Neural cell (in vitro differentiated cells): ENCODE data around the gene VGF. TPM values are rescaled to one million over a fixed set of nuclear protein-coding genes. Genes with fewer than 3 reads are reported as not detected.

ENCODE experiments used
- H2AFZ ChIP-seq: fragments of 200-600, 300-800 bp; sonication (generic), shearing (Covaris generic); 2 replicates; pipeline ENCODE4 v1.6.0; 2014; ENCODE audit warnings: low read depth, mild to moderate bottlenecking, antibody characterized with exemption, low read length, moderate library complexity
- H3F3A ChIP-seq: fragments of 200-600 bp; shearing (Covaris generic); 2 replicates; pipeline ENCODE4 v1.6.1; 2016; ENCODE audit warnings: mild to moderate bottlenecking, moderate library complexity, mixed read lengths, antibody characterized with exemption, low read length; ENCODE audit not compliant: insufficient read depth, poor library complexity, severe bottlenecking
- H3K27ac ChIP-seq: fragments of 200-600, 300-800 bp; sonication (generic), shearing (Covaris generic); 2 replicates; pipeline ENCODE4 v1.5.1; 2014; ENCODE audit warnings: mild to moderate bottlenecking, low read length, moderate library complexity
- H3K27me3 ChIP-seq: fragments of 300-800, 200-600 bp; sonication (generic), shearing (Covaris generic); 2 replicates; pipeline ENCODE4 v1.6.0; 2014; ENCODE audit warnings: mild to moderate bottlenecking, low read depth, low read length, moderate library complexity; ENCODE audit not compliant: insufficient read depth
- H3K36me3 ChIP-seq: fragments of 300-800, 200-600 bp; sonication (generic), shearing (Covaris generic); 2 replicates; pipeline ENCODE4 v1.5.1; 2014; ENCODE audit warnings: mild to moderate bottlenecking, antibody characterized with exemption, low read length, moderate library complexity; ENCODE audit not compliant: insufficient read depth
- H3K4me2 ChIP-seq: fragments of 300-800, 200-600 bp; sonication (generic), shearing (Covaris generic); 2 replicates; pipeline ENCODE4 v1.6.0; 2014; ENCODE audit warnings: mild to moderate bottlenecking, low read length
- H3K4me3 ChIP-seq: fragments of 300-800, 200-600 bp; sonication (generic), shearing (Covaris generic); 2 replicates; pipeline ENCODE4 v1.5.1; 2014; ENCODE audit warnings: mild to moderate bottlenecking, low read length, moderate library complexity
- H3K79me2 ChIP-seq: fragments of 200-600 bp; shearing (Covaris generic); replicated peaks from 2 replicates; pipeline ENCODE4 v1.6.0; 2014; ENCODE audit warnings: mild to moderate bottlenecking, low read length, moderate library complexity; ENCODE audit not compliant: insufficient read depth
- H3K9ac ChIP-seq: fragments of 300-800, 200-600 bp; sonication (generic), shearing (Covaris generic); 2 replicates; pipeline ENCODE4 v1.6.1; 2016; ENCODE audit warnings: mild to moderate bottlenecking, low read length, mixed read lengths
- H3K9me2 ChIP-seq: fragments of 200-600 bp; shearing (Covaris generic); 2 replicates; pipeline ENCODE4 v1.6.1; 2016; ENCODE audit warnings: mild to moderate bottlenecking, low read length, mixed read lengths; ENCODE audit not compliant: insufficient read depth
- H3K9me3 ChIP-seq: fragments of 200-600, 300-800 bp; sonication (generic), shearing (Covaris generic); 2 replicates; pipeline ENCODE4 v1.6.1; 2016; ENCODE audit warnings: mild to moderate bottlenecking, mixed run types, low read length, moderate library complexity, mixed read lengths
- H4K20me1 ChIP-seq: fragments of 200-600 bp; shearing (Covaris generic); 2 replicates; pipeline ENCODE4 v1.6.1; 2016; ENCODE audit warnings: mild to moderate bottlenecking, mixed run types; ENCODE audit not compliant: insufficient read depth
- EP300 ChIP-seq: fragments of 450-650 bp; conservative IDR thresholded peaks from 2 replicates; pipeline ENCODE4 v1.6.1; 2014; ENCODE audit warnings: antibody characterized with exemption, mild to moderate bottlenecking, moderate library complexity; ENCODE audit not compliant: poor library complexity, severe bottlenecking
- EZH2 ChIP-seq: fragments of 200-600, 300-800 bp; shearing (Covaris generic), sonication (generic); IDR thresholded peaks from 2 replicates; pipeline ENCODE4 v1.6.1; 2014; ENCODE audit warnings: antibody characterized with exemption, low read length, borderline replicate concordance, mild to moderate bottlenecking; ENCODE audit not compliant: insufficient read depth, poor library complexity, severe bottlenecking
- MXI1 ChIP-seq: fragments of 450-650 bp; conservative IDR thresholded peaks from 2 replicates; pipeline ENCODE4 v1.6.1; 2014; ENCODE audit warnings: antibody characterized with exemption, mild to moderate bottlenecking; ENCODE audit not compliant: poor library complexity, severe bottlenecking
- POLR2AphosphoS5 ChIP-seq: IDR thresholded peaks from 2 replicates; pipeline ENCODE4 v1.6.1; 2012
- RAD21 ChIP-seq: fragments of 450-650 bp; conservative IDR thresholded peaks from 2 replicates; pipeline ENCODE4 v1.6.1; 2014; ENCODE audit warnings: antibody characterized with exemption, mild to moderate bottlenecking, moderate library complexity
- SMC3 ChIP-seq: fragments of 450-650 bp; conservative IDR thresholded peaks from 2 replicates; pipeline ENCODE4 v1.6.1; 2014; ENCODE audit warnings: antibody characterized with exemption, mild to moderate bottlenecking, moderate library complexity; ENCODE audit not compliant: poor library complexity
- TAF1 ChIP-seq: IDR thresholded peaks from 2 replicates; pipeline ENCODE4 v1.6.1; 2012; ENCODE audit warnings: low read depth
- polyA plus RNA-seq: library from polyadenylated mRNA; depleted of rRNA; stranded (reverse); fragments of >200 nt; gene quantifications from 2 replicates; pipeline ENCODE4 v1.2.3, GENCODE V29; 2014
- TF ChIP-seq, protein P1 (sequence below): fragments of 450-650 bp; IDR thresholded peaks from 2 replicates; pipeline ENCODE4 v1.5.1; 2014; ENCODE audit warnings: antibody characterized with exemption, mild to moderate bottlenecking, moderate library complexity; ENCODE audit not compliant: poor library complexity, severe bottlenecking
- TF ChIP-seq, protein P2 (sequence below): IDR thresholded peaks from 2 replicates; pipeline ENCODE4 v1.6.1; 2012; ENCODE audit warnings: borderline replicate concordance

VGF gene
- polyA plus RNA-seq, 1 donor from 2014 or later = 39.3 TPM

DNA sequence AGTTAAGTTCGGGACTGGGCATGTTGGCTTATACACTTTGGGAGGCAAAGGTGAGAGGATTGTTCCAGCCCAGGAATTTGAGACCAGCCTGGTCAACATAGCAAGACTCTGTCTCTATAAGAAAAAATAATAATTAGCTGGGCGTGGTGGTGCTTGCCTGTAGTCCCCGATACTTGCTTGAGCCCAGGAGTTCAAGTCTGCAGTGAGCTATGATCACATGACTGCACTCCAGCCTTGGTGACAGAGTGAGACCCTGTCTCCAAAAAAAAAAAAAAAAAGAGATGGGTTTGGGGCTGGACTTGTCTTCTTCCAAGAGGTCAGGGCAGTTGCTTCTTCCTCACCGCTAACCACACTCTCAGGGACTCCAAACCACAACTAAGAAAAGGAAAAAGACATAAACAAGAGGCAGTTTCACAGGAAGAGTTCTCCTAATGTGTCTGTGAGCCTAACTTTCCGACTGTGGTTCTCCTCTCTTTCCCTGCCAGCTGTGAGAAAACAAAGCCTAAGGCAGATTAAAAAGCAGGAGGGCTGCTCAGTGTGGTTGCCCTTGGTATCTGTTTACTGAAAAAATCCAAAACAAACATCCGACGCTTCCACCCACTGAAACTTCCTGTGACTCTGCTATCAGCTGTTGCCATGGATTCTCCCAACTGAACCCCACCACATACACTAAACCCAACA lies 40.9 kb downstream of the VGF start:
- TF ChIP-seq TAF1 (no peak), EP300 (no peak), POLR2AphosphoS5 (no peak), SMC3 (no peak), MXI1 (no peak), RAD21 (no peak), EZH2 (no peak)
- TF ChIP-seq, protein P1, sequence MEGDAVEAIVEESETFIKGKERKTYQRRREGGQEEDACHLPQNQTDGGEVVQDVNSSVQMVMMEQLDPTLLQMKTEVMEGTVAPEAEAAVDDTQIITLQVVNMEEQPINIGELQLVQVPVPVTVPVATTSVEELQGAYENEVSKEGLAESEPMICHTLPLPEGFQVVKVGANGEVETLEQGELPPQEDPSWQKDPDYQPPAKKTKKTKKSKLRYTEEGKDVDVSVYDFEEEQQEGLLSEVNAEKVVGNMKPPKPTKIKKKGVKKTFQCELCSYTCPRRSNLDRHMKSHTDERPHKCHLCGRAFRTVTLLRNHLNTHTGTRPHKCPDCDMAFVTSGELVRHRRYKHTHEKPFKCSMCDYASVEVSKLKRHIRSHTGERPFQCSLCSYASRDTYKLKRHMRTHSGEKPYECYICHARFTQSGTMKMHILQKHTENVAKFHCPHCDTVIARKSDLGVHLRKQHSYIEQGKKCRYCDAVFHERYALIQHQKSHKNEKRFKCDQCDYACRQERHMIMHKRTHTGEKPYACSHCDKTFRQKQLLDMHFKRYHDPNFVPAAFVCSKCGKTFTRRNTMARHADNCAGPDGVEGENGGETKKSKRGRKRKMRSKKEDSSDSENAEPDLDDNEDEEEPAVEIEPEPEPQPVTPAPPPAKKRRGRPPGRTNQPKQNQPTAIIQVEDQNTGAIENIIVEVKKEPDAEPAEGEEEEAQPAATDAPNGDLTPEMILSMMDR = no peak
- TF ChIP-seq, protein P2, sequence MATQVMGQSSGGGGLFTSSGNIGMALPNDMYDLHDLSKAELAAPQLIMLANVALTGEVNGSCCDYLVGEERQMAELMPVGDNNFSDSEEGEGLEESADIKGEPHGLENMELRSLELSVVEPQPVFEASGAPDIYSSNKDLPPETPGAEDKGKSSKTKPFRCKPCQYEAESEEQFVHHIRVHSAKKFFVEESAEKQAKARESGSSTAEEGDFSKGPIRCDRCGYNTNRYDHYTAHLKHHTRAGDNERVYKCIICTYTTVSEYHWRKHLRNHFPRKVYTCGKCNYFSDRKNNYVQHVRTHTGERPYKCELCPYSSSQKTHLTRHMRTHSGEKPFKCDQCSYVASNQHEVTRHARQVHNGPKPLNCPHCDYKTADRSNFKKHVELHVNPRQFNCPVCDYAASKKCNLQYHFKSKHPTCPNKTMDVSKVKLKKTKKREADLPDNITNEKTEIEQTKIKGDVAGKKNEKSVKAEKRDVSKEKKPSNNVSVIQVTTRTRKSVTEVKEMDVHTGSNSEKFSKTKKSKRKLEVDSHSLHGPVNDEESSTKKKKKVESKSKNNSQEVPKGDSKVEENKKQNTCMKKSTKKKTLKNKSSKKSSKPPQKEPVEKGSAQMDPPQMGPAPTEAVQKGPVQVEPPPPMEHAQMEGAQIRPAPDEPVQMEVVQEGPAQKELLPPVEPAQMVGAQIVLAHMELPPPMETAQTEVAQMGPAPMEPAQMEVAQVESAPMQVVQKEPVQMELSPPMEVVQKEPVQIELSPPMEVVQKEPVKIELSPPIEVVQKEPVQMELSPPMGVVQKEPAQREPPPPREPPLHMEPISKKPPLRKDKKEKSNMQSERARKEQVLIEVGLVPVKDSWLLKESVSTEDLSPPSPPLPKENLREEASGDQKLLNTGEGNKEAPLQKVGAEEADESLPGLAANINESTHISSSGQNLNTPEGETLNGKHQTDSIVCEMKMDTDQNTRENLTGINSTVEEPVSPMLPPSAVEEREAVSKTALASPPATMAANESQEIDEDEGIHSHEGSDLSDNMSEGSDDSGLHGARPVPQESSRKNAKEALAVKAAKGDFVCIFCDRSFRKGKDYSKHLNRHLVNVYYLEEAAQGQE = no peak
- Histone ChIP-seq H3K36me3 (no peaks in the 10 kb centered on the region), H3K27me3 (no peaks in the 10 kb centered on the region), H2AFZ (no peak overlapping the region), H3K9me2 (no peaks in the 10 kb centered on the region), H3K79me2 (no peaks in the 10 kb centered on the region), H3F3A (no peaks in the 10 kb centered on the region), H3K4me3 (no peak overlapping the region), H3K9me3 (no peaks in the 10 kb centered on the region), H3K9ac (no peak overlapping the region), H3K27ac (no peak overlapping the region), H3K4me2 (no peak overlapping the region), H4K20me1 (no peaks in the 10 kb centered on the region)

DNA sequence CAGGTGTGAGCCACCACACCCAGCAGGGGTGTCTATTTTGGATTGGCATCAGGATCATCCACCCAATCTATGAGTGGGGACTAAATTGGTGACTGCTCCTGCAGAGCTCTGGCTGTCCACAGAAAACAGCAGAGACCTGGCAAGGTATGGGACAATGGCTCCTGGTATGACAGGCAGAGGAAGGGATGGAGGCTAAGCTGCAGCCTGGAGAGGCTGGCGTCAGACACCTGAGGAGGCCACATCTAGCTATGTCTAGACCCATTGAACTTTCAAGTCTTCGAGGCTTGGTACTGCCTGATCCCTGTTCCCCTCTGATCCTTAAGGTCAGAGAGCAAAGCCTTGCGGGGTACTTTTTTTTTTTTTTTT lies 41.7 kb downstream of the VGF start:
- Histone ChIP-seq H3K4me3 (no peak overlapping the region), H4K20me1 (no peaks in the 10 kb centered on the region), H3K9me3 (no peaks in the 10 kb centered on the region), H3K9ac (no peak overlapping the region), H3K79me2 (no peaks in the 10 kb centered on the region), H3F3A (no peaks in the 10 kb centered on the region), H3K27ac (no peak overlapping the region), H2AFZ (no peak overlapping the region), H3K36me3 (no peaks in the 10 kb centered on the region), H3K9me2 (no peaks in the 10 kb centered on the region), H3K27me3 (no peaks in the 10 kb centered on the region), H3K4me2 (no peak overlapping the region)
- no peak for TF ChIP-seq POLR2AphosphoS5
- TF ChIP-seq MXI1 = no peak
- no peak for TF ChIP-seq EZH2
- TF ChIP-seq, protein P1 = no peak
- no peak for TF ChIP-seq TAF1
- TF ChIP-seq SMC3 = no peak
- TF ChIP-seq RAD21 = no peak
- no peak for TF ChIP-seq EP300
- TF ChIP-seq, protein P2 = no peak
